Thyroid gland (tissue), 4 donors: ENCODE results near the gene IL2RA. TPM values are rescaled to one million over a fixed set of nuclear protein-coding genes. Genes with fewer than 3 reads are reported as not detected.
"Not testable (repeated sequence)": the region's sequence is repeated elsewhere in the genome, so short reads cannot be mapped to it uniquely, and the experiment has no call there.

Source experiments
- DNase-seq, 2 donors: peaks; one replicate each; pipeline ENCODE4 v3.0.0-alpha.2; 2019
- H3K27ac ChIP-seq, 3 donors: fragments of 200-600 bp; sonication (generic); 1 replicate in 2 of 3; 2 replicates in 1 of 3; pipeline ENCODE4 v1.5.1; 2016 to 2019; ENCODE audit warnings: mild to moderate bottlenecking in 1 of 3, moderate library complexity in 1 of 3
- H3K27me3 ChIP-seq: fragments of 200-600 bp; sonication (generic); one replicate; pipeline ENCODE4 v1.5.1; 2019
- H3K36me3 ChIP-seq, 2 donors: fragments of 200-600 bp; sonication (generic); one replicate each; pipeline ENCODE4 v1.5.1; 2016 to 2019
- H3K4me1 ChIP-seq, 2 donors: fragments of 200-600 bp; sonication (generic); one replicate each; pipeline ENCODE4 v1.5.1; 2017 to 2019
- H3K4me3 ChIP-seq, 3 donors: fragments of 200-600 bp; sonication (generic); replicated peaks in 1 of 3; 1 replicate in 2 of 3; 2 replicates in 1 of 3; pipeline ENCODE4 v1.5.1; 2016; ENCODE audit warnings: mild to moderate bottlenecking in 1 of 3
- H3K9me3 ChIP-seq: fragments of 200-600 bp; sonication (generic); one replicate; pipeline ENCODE4 v1.5.1; 2017
- CTCF ChIP-seq, 6 experiments: fragments of 200-600 bp in 3 of 6; fragments of 450-650 bp in 3 of 6; sonication (generic) in 3 of 6; IDR thresholded peaks; one replicate each; pipeline ENCODE4 v1.5.1; 2016 to 2019; ENCODE audit warnings: antibody characterized with exemption in 6 of 6, mild to moderate bottlenecking in 2 of 6, inconsistent platforms in 1 of 6, moderate library complexity in 1 of 6
- POLR2A ChIP-seq, 2 donors: fragments of 450-650 bp; IDR thresholded peaks; one replicate each; pipeline ENCODE4 v1.6.1; 2017; ENCODE audit warnings: antibody characterized with exemption in 2 of 2, mild to moderate bottlenecking in 2 of 2, moderate library complexity in 1 of 2
- WGBS, 2 donors: methylation state at CpG; one replicate each; pipeline ENCODE4 v1.1.5; 2017; 5-methylcytosine and 5-hydroxymethylcytosine counted together
- intact Hi-C: fragments of 100-400 bp; cut with DNase I; formaldehyde crosslinking; loops from one replicate; pipeline ENCODE4 v1.15.1; 2023
- total RNA-seq, 4 donors: library from RNA; depleted of rRNA; stranded (reverse); fragments of >200 nt; gene quantifications; one replicate each; pipeline ENCODE4 v1.2.3, GENCODE V29; 2016

The IL2RA gene
- total RNA-seq, 4 donors from 2014 or later, result 1.7 to 11.3 (median 2.3) TPM

DNA sequence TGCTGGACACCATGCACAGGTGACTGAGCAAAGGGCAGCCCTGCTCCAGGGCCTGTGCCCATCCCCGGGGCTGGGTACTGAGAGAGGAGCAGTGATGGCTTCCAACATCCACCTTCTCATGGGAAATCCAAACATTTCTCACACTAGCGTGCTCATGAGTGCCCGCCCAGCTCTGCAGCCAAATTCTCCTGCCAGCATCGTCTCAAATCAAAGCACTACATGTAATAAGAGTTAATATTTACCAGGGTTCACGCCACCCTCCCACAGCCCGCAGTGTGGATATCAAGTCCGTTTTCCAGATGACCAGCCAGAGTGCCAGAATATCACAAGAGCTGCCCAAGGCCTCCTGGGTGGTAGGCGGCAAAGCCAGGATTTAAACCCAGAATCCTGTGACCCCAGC, 96.9 kb downstream of the IL2RA start:
- H3K4me3 ChIP-seq, result no peak overlapping the region
- no peaks in the 10 kb centered on the region for H3K27me3 ChIP-seq
- no peaks in the 10 kb centered on the region for H3K36me3 ChIP-seq
- 82 to 87% methylated on average over 8 of the region's 8 CpGs for WGBS, 2 donors
- intact Hi-C loops, result no loop called here
- no peaks in the 10 kb centered on the region for H3K4me1 ChIP-seq
- no peak overlapping the region for H3K27ac ChIP-seq
- DNase-seq, result no peak
- H3K9me3 ChIP-seq, result no peaks in the 10 kb centered on the region
- TF ChIP-seq CTCF (IDR thresholded peaks at IDR 0.05) (no peak), POLR2A (IDR thresholded peaks at IDR 0.05) (no peak)

- Histone ChIP-seq H3K9me3 (no peaks in the 10 kb centered on the region), H3K4me3 (no peak overlapping the region), H3K27me3 (no peaks in the 10 kb centered on the region), H3K36me3 (no peaks in the 10 kb centered on the region), H3K27ac (no peak overlapping the region), H3K4me1 (no peaks in the 10 kb centered on the region)
- TF ChIP-seq POLR2A (IDR thresholded peaks at IDR 0.05), result no peak
- no peak for TF ChIP-seq CTCF (IDR thresholded peaks at IDR 0.05)
- no peak for DNase-seq
- intact Hi-C loops, result no loop called here
- 89 to 95% methylated on average over 13 of the region's 13 CpGs for WGBS, 2 donors
These were observed 97.4 kb downstream of the IL2RA start for GRCh38 chr10:5964736-5965135.

- H3K36me3 ChIP-seq, result no peaks in the 10 kb centered on the region
- H3K4me3 ChIP-seq, result no peak overlapping the region
- TF ChIP-seq CTCF (IDR thresholded peaks at IDR 0.05), result no peak
- no peak for TF ChIP-seq POLR2A (IDR thresholded peaks at IDR 0.05)
- H3K9me3 ChIP-seq, result no peaks in the 10 kb centered on the region
- intact Hi-C loops, result no loop called here
- no peak overlapping the region for H3K27ac ChIP-seq
- H3K4me1 ChIP-seq, result no peaks in the 10 kb centered on the region
- H3K27me3 ChIP-seq, result no peaks in the 10 kb centered on the region
- 86 to 93% methylated on average over 10 of the region's 10 CpGs for WGBS, 2 donors
- DNase-seq, result no peak
These were observed 98.6 kb downstream of the IL2RA start for GRCh38 chr10:5963591-5963990.

DNA sequence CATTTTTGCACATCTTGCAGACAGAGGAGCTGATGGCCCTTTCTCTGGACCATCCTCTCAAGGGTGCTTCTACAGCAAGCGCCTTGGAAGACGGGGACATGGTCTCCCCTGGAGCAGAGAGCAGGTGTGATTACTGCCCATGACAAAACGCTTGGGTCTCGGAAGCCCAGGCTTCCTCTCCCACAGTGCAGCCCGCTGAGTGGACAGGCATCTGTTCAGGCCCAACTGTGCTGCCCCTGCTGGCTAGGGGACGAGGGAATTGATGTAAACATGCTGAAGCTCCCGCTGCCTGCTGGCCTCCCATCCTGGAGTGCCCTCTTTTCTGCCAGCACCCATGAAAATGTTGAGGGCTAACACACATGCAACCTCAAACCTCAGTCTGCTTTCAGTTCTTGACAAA, 99.1 kb downstream of the IL2RA start:
- Histone ChIP-seq H3K9me3 (no peaks in the 10 kb centered on the region), H3K27ac (no peak overlapping the region), H3K4me3 (no peak overlapping the region), H3K4me1 (no peaks in the 10 kb centered on the region), H3K36me3 (no peaks in the 10 kb centered on the region), H3K27me3 (no peaks in the 10 kb centered on the region)
- TF ChIP-seq POLR2A (IDR thresholded peaks at IDR 0.05) (no peak), CTCF (IDR thresholded peaks at IDR 0.05) (no peak)
- DNase-seq, result no peak
- intact Hi-C loops, result no loop called here
- WGBS, 2 donors, result 53 to 84% methylated on average over 2 of the region's 7 CpGs

DNA sequence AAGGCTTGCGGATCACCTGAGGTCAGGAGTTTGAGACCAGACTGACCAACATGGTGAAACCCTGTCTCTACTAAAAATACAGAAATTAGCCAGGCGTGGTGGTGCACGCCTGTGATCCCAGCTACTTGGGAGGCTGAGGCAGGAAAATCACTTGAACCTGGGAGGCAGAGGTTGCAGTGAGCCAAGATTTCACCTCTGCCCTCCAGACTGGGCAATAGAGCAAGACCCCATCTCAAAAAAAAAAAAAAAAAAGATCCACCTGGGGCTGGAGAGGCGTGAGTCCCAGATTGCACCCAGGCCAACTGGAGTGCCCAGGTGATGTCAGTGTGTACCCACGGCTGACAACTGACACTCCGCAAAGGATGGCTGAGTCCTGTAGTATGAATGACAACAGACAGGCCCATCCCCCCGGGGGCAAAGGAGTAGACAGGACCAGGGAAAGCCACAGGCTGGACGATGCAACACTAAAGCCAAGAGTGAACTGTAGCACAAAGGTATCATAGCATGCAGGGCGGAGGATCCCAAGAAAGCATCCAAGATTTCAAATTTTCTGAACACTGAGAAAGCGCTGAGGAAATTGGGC, 99.7 kb downstream of the IL2RA start:
- H3K4me1 ChIP-seq, intact Hi-C loops: not testable (repeated sequence)

More for the DNA sequence above, 99.7 kb downstream of the IL2RA start:
- not testable (repeated sequence) for H3K27me3 ChIP-seq, DNase-seq, H3K27ac ChIP-seq, H3K9me3 ChIP-seq, H3K36me3 ChIP-seq, H3K4me3 ChIP-seq
- WGBS, 2 donors, result 90 to 94% methylated on average over 9 to 10 of the region's 10 CpGs
